ENCODE results near the gene TEC. TPM values are rescaled to one million over a fixed set of nuclear protein-coding genes. Genes with fewer than 3 reads are reported as not detected.

The TEC gene
- total and polyA plus RNA-seq, 2 of the 8 experiments (the other 6 are each of a cell fraction or from before 2014, with no cell fraction given) = 0.73 to 1.8 TPM

- TF ChIP-seq PHF8 (conservative IDR thresholded peaks at IDR 0.05; ENCODE audit: low read depth, low read length) (no peak), ATF3 (IDR thresholded peaks at IDR 0.05; ENCODE audit: insufficient read depth, low read depth, low read length) (no peak)
Measured at GRCh38 chr4:48258845-48259397, 10.7 kb downstream of the TEC start (continued).

Data from H1 (cell line).